Activated CD8-positive, alpha-beta memory T cell treated with anti-CD3 and anti-CD28 coated beads for 4 hours (primary cell): Measurements from ENCODE around the gene TPPP2.
A peak's percentile ranks its signal among the peaks of the same experiment; 100 is the strongest.
"Not testable (repeated sequence)": the region's sequence is repeated elsewhere in the genome, so short reads cannot be mapped to it uniquely, and the experiment has no call there.

Source experiments
- DNase-seq, 2 donors: peaks; one replicate each; pipeline ENCODE4 v3.0.0-alpha.2; 2020; ENCODE audit warnings: low read depth in 2 of 2

Gene TPPP2

GRCh38 chr14:21029917-21030316 is at the start of gene TPPP2:
Gene TPPP2, plus strand, starts transcription at chr14:21030217. Its CDS starts 365 bp downstream, at chr14:21030582.
- no peak for DNase-seq

GRCh38 chr14:20980906-20981305 is 49.1 kb upstream of the TPPP2 start:
- DNase-seq, result no peak

- no peak for DNase-seq
Measured at GRCh38 chr14:20982646-20983369, 47.2 kb upstream of the TPPP2 start.

- not testable (repeated sequence) for DNase-seq
Measured at GRCh38 chr14:20985650-20986049, 44.4 kb upstream of the TPPP2 start.

GRCh38 chr14:20986811-20987210 is 43.2 kb upstream of the TPPP2 start:
- no peak for DNase-seq

- no peak for DNase-seq
Measured at GRCh38 chr14:20988717-20989470, 41.1 kb upstream of the TPPP2 start.

- no peak for DNase-seq
Measured at GRCh38 chr14:20989471-20989786, 40.6 kb upstream of the TPPP2 start.

GRCh38 chr14:20989787-20990600 is 40.0 kb upstream of the TPPP2 start, which contains the start of gene METTL17:
Gene METTL17, plus strand, starts transcription at chr14:20989980. Its CDS starts 23 bp downstream, at chr14:20990003.
- DNase-seq, result peak; percentile 64 to 68

- no peak for DNase-seq
Measured at GRCh38 chr14:20996521-20996920, 33.5 kb upstream of the TPPP2 start.

- no peak for DNase-seq
Measured at GRCh38 chr14:20997115-20997514, 32.9 kb upstream of the TPPP2 start.

GRCh38 chr14:20997564-20997963 is 32.5 kb upstream of the TPPP2 start:
- DNase-seq, result no peak

GRCh38 chr14:20998139-20998538 is 31.9 kb upstream of the TPPP2 start:
- DNase-seq, result no peak

- no peak for DNase-seq
Measured at GRCh38 chr14:20998674-20999366, 31.2 kb upstream of the TPPP2 start, which contains the start of gene SLC39A2. Gene SLC39A2, plus strand, starts transcription at chr14:20999293. Its CDS starts 154 bp downstream, at chr14:20999447.

- DNase-seq, result no peak
Measured at GRCh38 chr14:20999591-20999990, 30.4 kb upstream of the TPPP2 start.

GRCh38 chr14:21001218-21001617 is 28.8 kb upstream of the TPPP2 start:
- DNase-seq, result no peak

GRCh38 chr14:21003788-21004346 is 26.1 kb upstream of the TPPP2 start:
- DNase-seq, result no peak

GRCh38 chr14:21009721-21010120 is 20.3 kb upstream of the TPPP2 start:
- DNase-seq, result not testable (repeated sequence)

- no peak for DNase-seq
Measured at GRCh38 chr14:21011136-21011535, 18.9 kb upstream of the TPPP2 start.

GRCh38 chr14:21014761-21015190 is 15.2 kb upstream of the TPPP2 start:
- DNase-seq, result peak; percentile 61

GRCh38 chr14:21015312-21015711 is 14.7 kb upstream of the TPPP2 start:
- DNase-seq, result no peak
